DOHH2 (cell line): ENCODE data around the gene SCAPER.

Experiments used
- CTCF ChIP-seq: fragments of 200-600 bp; sonication (generic); IDR thresholded peaks from one replicate; pipeline ENCODE4 v1.5.1; 2014; ENCODE audit warnings: antibody characterized with exemption, mild to moderate bottlenecking, low read depth, low read length; ENCODE audit not compliant: poor library complexity, severe bottlenecking
- EZH2phosphoT487 ChIP-seq: fragments of 200-600 bp; sonication (generic); IDR thresholded peaks from 2 replicates; pipeline ENCODE4 v1.6.1; 2017; ENCODE audit warnings: borderline replicate concordance, mild to moderate bottlenecking, antibody characterized with exemption, low read length, moderate library complexity, mixed read lengths

GRCh38 chr15:76614725-76615124 lies 290.4 kb downstream of the SCAPER start:
- TF ChIP-seq CTCF (no peak), EZH2phosphoT487 (no peak)
